UCSD-AML1 (cell line): ENCODE measurements around the gene MN1.

Source experiments
- DNase-seq: peaks from one replicate; lab custom pipeline; 2025; ENCODE audit not compliant: unreplicated experiment; lab: John Stamatoyannopoulos, UW

Gene MN1

GRCh38 chr22:27827604-27828587 is 26.3 kb upstream of the MN1 start:
- DNase-seq = no peak

- peak; percentile 17 for DNase-seq
These were observed 23.6 kb upstream of the MN1 start for GRCh38 chr22:27825174-27825573.

- no peak for DNase-seq
These were observed 21.7 kb upstream of the MN1 start for GRCh38 chr22:27823221-27823620.

GRCh38 chr22:27820896-27821866 is 19.6 kb upstream of the MN1 start:
- DNase-seq = no peak

- no peak for DNase-seq
These were observed 15.0 kb upstream of the MN1 start for GRCh38 chr22:27816552-27816951.

GRCh38 chr22:27815826-27816530 is 14.4 kb upstream of the MN1 start:
- DNase-seq = no peak

GRCh38 chr22:27814993-27815392 is 13.4 kb upstream of the MN1 start:
- no peak for DNase-seq

- DNase-seq = no peak
These were observed 10.2 kb upstream of the MN1 start for GRCh38 chr22:27811778-27812177.

- DNase-seq = no peak
These were observed 9.1 kb upstream of the MN1 start for GRCh38 chr22:27810609-27811151.

- DNase-seq = no peak
These were observed 8.4 kb upstream of the MN1 start for GRCh38 chr22:27809700-27810608.

- DNase-seq = no peak
These were observed 7.7 kb upstream of the MN1 start for GRCh38 chr22:27809226-27809603.

GRCh38 chr22:27808451-27809225 is 7.1 kb upstream of the MN1 start:
- no peak for DNase-seq

- no peak for DNase-seq
These were observed 4.3 kb upstream of the MN1 start for GRCh38 chr22:27805841-27806240.

- DNase-seq = peak; percentile 79
These were observed 3.1 kb upstream of the MN1 start for GRCh38 chr22:27804470-27805297.

- no peak for DNase-seq
These were observed 2.4 kb upstream of the MN1 start for GRCh38 chr22:27803841-27804415.

- peak; percentile 43 for DNase-seq
These were observed 954 bp upstream of the MN1 start for GRCh38 chr22:27802346-27803073.

GRCh38 chr22:27801202-27801615 is 347 bp downstream of the MN1 start:
- DNase-seq = no peak
